GM23338 (cell line): ENCODE results near the gene TMEM8B.

Experiments used
- CREB1 ChIP-seq: fragments of 250-450 bp; sonication (Bioruptor Pico); IDR thresholded peaks from 2 replicates; pipeline ENCODE4 v1.5.0; 2020; ENCODE audit warnings: low read depth, mild to moderate bottlenecking, moderate library complexity
- CTCF ChIP-seq, 2 experiments: fragments of 200-600 bp in 1 of 2; sonication (generic) in 1 of 2; conservative IDR thresholded peaks; 2 replicates each; pipeline versions ENCODE4 v1.5.1 to v1.6.1; 2016 to 2017; ENCODE audit warnings: antibody characterized with exemption in 2 of 2, low read depth in 2 of 2, mild to moderate bottlenecking in 2 of 2, moderate library complexity in 1 of 2
- ETS1 ChIP-seq: IDR thresholded peaks from 2 replicates; pipeline ENCODE4 v1.6.1; 2016; ENCODE audit warnings: antibody characterized with exemption
- EZH2 ChIP-seq: fragments of 200-600 bp; sonication (generic); IDR thresholded peaks from one replicate; pipeline ENCODE4 v1.8.0; 2017; ENCODE audit warnings: antibody characterized with exemption, mild to moderate bottlenecking, low read depth; ENCODE audit not compliant: unreplicated experiment
- EZH2phosphoT487 ChIP-seq: fragments of 200-600 bp; sonication (generic); IDR thresholded peaks from one replicate; pipeline ENCODE4 v1.8.1; 2018; ENCODE audit warnings: antibody characterized with exemption; ENCODE audit not compliant: unreplicated experiment
- JUNB ChIP-seq: IDR thresholded peaks from one replicate; pipeline ENCODE4 v1.6.1; 2016; ENCODE audit warnings: antibody characterized with exemption; ENCODE audit not compliant: unreplicated experiment
- NANOG ChIP-seq: IDR thresholded peaks from 2 replicates; pipeline ENCODE4 v1.6.1; 2016; ENCODE audit warnings: antibody characterized with exemption, borderline replicate concordance
- POLR2AphosphoS5 ChIP-seq: IDR thresholded peaks from 2 replicates; pipeline ENCODE4 v1.6.1; 2016; ENCODE audit warnings: antibody characterized with exemption, low read depth
- REST ChIP-seq: IDR thresholded peaks from one replicate; pipeline ENCODE4 v1.6.1; 2018; ENCODE audit warnings: antibody characterized with exemption; ENCODE audit not compliant: unreplicated experiment
- STAT1 ChIP-seq: IDR thresholded peaks from one replicate; pipeline ENCODE4 v1.6.1; 2016; ENCODE audit warnings: antibody characterized with exemption; ENCODE audit not compliant: unreplicated experiment
- ZNF114 ChIP-seq: fragments of 250-450 bp; sonication (Bioruptor Pico); IDR thresholded peaks from 2 replicates; pipeline ENCODE4 v1.5.0; 2020; ENCODE audit warnings: mild to moderate bottlenecking, moderate library complexity
- ZNF331 ChIP-seq: fragments of 250-450 bp; sonication (Bioruptor Pico); IDR thresholded peaks from 2 replicates; pipeline ENCODE4 v1.5.0; 2020; ENCODE audit warnings: low read depth, mild to moderate bottlenecking, moderate library complexity

GRCh38 chr9:35910613-35911359 is 81.8 kb downstream of the TMEM8B start:
- TF ChIP-seq CTCF (conservative IDR thresholded peaks at IDR 0.05; ENCODE audit: low read depth in 2 of 2) (peak; percentile 66 to 77), POLR2AphosphoS5 (no peak), EZH2 (no peak), CREB1 (CRISPR knock-in tag) (no peak), EZH2phosphoT487 (no peak), JUNB (no peak), REST (no peak), NANOG (no peak), STAT1 (no peak), ZNF331 (CRISPR knock-in tag) (no peak), ETS1 (no peak), ZNF114 (no peak)
